Measurements from ENCODE around the gene TRAP1.

- no peak for TF ChIP-seq POLR2A (IDR thresholded peaks at IDR 0.05)
- TF ChIP-seq, protein P1, sequence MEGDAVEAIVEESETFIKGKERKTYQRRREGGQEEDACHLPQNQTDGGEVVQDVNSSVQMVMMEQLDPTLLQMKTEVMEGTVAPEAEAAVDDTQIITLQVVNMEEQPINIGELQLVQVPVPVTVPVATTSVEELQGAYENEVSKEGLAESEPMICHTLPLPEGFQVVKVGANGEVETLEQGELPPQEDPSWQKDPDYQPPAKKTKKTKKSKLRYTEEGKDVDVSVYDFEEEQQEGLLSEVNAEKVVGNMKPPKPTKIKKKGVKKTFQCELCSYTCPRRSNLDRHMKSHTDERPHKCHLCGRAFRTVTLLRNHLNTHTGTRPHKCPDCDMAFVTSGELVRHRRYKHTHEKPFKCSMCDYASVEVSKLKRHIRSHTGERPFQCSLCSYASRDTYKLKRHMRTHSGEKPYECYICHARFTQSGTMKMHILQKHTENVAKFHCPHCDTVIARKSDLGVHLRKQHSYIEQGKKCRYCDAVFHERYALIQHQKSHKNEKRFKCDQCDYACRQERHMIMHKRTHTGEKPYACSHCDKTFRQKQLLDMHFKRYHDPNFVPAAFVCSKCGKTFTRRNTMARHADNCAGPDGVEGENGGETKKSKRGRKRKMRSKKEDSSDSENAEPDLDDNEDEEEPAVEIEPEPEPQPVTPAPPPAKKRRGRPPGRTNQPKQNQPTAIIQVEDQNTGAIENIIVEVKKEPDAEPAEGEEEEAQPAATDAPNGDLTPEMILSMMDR (IDR thresholded peaks at IDR 0.05) = no peak
These were observed 109.3 kb downstream of the TRAP1 start for GRCh38 chr16:3608069-3608468.

Data from body of pancreas (tissue), 4 donors.